HG03175 (cell line): Measurements from ENCODE around the gene KDM6A.
"Not testable (repeated sequence)": the region's sequence is repeated elsewhere in the genome, so short reads cannot be mapped to it uniquely, and the experiment has no call there.

Source experiments
- ATAC-seq: cut with Tn5 transposase; IDR thresholded peaks from one replicate; pipeline ENCODE4 v1.9.1; 2021; ENCODE audit warnings: mild to moderate bottlenecking, moderate library complexity; ENCODE audit not compliant: unreplicated experiment

KDM6A gene

GRCh38 chrX:44915361-44915868, 42.4 kb downstream of the KDM6A start:
- ATAC-seq, result no peak

DNA sequence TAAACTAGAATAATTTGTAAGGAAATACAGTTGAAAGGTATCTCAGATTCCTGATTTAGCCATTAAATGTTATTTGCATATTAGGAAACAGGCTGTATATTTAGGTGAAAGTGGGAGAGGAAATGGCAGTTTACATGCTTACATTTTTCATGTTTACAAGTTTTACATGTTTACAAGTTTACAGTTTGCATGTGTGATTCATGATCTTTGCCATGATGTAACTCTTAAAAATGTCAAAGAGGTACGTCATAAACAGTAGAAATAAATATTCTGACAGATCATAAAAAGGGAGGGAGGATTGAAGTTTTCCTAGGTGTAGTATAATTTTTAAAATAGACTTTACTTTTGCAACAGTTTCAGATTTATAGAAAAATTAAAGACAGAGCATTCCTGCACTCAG, 45.7 kb downstream of the KDM6A start:
- no peak for ATAC-seq

GRCh38 chrX:44922980-44923379, 50.0 kb downstream of the KDM6A start:
- no peak for ATAC-seq

DNA sequence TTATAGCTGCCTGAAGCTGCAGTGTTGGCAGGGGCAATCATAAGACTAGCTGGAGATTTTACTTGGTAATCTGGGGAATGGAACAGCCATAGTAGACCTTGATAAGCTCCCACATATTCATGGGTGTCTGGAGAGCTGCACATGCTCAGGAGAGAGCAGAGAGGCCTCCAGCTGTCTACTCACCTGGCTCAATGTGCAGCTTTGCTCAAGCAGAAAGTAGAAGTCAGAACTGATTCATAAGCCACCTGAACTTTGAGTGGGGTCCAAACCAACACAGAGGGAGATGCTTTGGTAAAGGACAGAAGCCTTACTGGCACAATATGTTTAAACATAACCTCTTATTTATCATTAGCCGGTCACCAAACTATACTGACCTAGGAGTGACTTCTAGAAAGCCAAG, 54.4 kb downstream of the KDM6A start:
- ATAC-seq, result no peak

GRCh38 chrX:44931441-44931973, 58.5 kb downstream of the KDM6A start:
- no peak for ATAC-seq

- ATAC-seq, result no peak
These were observed 62.2 kb downstream of the KDM6A start for GRCh38 chrX:44935172-44935571.

- no peak for ATAC-seq
These were observed 62.7 kb downstream of the KDM6A start for GRCh38 chrX:44935640-44936039.

DNA sequence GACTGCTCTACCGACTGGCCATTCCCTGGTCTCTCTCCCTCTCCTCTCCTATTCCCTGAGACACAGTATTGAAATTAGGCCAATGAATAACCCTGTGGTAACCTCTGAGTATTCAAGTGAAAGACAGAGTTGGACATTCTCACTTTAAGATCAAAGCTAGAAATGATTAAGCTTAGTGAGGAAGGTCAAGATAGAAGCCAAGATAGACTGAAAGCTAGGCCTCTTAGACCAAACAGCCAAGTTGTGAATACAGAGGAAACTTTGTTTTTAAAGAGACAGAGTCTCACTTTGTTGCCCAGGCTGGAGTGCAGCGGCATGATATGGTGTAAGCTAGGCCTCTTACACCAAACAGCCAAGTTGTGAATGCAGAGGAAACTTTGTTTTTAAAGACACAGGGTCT, 64.6 kb downstream of the KDM6A start:
- peak; percentile 72 for ATAC-seq

- no peak for ATAC-seq
These were observed 65.1 kb downstream of the KDM6A start for GRCh38 chrX:44938111-44938510.

GRCh38 chrX:44940541-44940940, 67.6 kb downstream of the KDM6A start:
- not testable (repeated sequence) for ATAC-seq

- ATAC-seq, result no peak
These were observed 70.0 kb downstream of the KDM6A start for GRCh38 chrX:44943007-44943406.

DNA sequence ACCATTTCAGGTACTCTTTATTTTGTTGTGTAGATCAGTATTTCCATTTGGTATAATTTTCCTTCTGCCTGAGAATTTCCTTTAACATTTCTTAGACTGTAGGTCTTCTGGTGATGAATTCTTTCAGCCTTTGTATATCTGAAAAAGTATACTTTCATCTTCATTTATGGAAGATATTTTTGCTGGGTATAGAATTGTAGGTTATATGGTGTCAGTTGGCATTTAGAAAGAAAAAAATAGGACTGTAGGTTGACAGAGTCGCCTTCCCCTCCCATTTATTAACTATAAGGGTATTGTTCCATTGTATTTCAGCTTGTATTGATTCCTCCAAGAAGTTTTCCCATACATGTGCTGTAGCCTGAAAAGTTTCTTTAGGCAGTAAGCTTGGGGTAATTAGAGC, 71.9 kb downstream of the KDM6A start:
- no peak for ATAC-seq

- no peak for ATAC-seq
These were observed 72.7 kb downstream of the KDM6A start for GRCh38 chrX:44945736-44946135.

- ATAC-seq, result no peak
These were observed 73.8 kb downstream of the KDM6A start for GRCh38 chrX:44946771-44947170.

GRCh38 chrX:44947995-44948394, 75.0 kb downstream of the KDM6A start:
- ATAC-seq, result no peak

- no peak for ATAC-seq
These were observed 75.4 kb downstream of the KDM6A start for GRCh38 chrX:44948406-44948805.

DNA sequence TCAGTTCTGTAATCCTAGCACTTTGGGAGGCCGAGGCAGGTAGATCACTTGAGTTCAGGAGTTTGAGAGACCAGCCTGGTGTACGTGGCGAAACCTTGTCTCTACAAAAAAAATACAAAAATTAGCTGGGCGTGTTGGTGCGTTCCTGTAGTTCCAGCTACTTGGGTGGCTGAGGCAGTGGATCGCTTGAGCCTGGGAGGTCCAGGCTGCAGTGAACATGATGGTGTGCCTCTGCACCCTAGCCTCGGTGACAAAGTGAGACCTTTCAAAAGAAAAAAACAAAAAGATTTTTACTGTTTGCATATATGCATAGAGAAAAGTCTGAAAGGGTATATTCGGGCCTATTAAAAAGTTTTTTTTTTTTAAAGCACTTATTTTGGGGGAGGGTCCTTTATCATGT, 76.1 kb downstream of the KDM6A start:
- ATAC-seq, result no peak

DNA sequence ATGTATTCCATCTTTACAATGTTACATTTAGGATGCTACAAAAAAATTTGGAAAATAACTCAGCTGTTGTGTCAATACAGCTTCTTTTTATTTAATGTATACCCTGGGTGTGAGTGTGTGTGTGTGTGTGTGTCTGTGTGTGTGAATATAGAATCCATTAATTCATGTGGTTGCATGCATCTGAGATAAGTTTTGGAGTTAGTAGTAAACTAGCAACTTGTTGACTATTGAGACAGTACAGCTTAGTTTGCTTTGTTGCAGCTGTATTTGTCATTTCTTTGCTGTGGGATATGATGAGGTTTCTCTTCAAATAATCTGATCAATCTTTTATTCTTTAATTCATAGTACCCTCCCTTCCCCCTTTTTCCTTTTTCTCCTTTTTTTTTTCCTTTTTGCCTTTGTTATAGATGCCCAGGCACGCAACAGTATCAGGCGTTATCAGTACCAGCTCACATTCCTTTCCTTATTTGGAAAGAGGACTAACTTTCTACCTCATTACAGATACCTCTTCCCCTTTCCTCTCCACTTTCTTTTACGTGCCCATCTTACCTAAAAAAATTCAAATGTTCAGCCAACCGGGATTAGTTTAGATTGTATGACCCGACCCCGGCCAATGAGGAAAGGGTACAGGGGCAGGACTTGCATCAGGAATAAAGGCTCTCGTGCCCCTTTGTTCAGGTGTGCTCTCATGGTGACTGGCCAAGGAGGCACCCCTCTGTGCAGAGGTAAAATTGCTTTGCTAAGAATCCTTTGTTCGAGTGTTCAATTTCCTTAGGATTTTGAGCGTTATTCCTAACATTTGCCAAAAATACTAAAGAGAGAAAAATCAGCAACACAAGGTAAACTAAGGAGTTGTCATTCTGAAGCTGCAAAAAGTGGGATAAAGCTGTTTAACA, 77.7 kb downstream of the KDM6A start:
- ATAC-seq, result not testable (repeated sequence)

GRCh38 chrX:44951572-44952067, 78.6 kb downstream of the KDM6A start:
- no peak for ATAC-seq

GRCh38 chrX:44952329-44953027, 79.5 kb downstream of the KDM6A start:
- no peak for ATAC-seq

DNA sequence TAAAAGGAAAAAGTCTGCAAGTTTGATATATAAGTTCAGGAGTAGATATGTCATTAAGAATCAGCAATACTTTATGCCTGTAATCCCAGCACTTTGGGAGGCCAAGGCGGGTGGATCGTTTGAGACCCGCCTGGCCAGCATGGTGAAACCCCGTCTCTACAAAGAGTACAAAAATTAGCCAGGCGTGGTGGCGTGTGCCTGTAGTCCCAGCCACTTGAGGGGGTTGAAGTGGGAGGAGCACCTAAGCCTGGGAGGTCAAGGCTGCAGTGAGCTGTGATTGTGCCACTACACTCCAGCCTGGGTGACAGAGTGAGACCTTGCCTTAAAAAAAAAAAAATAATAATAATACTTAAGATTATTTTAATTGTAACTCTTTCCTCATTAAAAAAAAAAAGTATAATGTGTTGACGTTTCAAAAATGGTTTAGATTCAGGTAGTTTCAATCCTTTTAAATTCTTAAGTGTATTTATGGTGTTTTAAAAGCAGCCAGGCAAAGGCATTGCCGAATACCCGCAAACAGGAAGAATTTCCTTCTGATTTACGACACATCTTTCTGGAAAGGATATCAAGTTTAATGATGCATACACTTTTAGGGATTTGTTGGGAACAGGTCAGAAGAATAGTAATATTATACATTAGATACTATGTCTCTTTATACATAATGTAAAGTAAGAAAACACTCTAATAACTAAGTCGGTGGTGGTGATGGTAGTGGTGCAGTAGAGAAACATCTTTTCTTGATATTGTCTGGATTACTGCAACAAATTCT, 80.9 kb downstream of the KDM6A start:
- no peak for ATAC-seq
